Activated CD8-positive, alpha-beta memory T cell treated with anti-CD3 and anti-CD28 coated beads for 4 hours (primary cell): ENCODE measurements around the gene BANP.
"Not testable (repeated sequence)": the region's sequence is repeated elsewhere in the genome, so short reads cannot be mapped to it uniquely, and the experiment has no call there.

Experiments used
- DNase-seq, 2 donors: peaks; one replicate each; pipeline ENCODE4 v3.0.0-alpha.2; 2020; ENCODE audit warnings: low read depth in 2 of 2

BANP gene

GRCh38 chr16:88014954-88015805 is 63.9 kb downstream of the BANP start:
- no peak for DNase-seq

- DNase-seq = no peak
Measured at GRCh38 chr16:88015806-88016140, 64.5 kb downstream of the BANP start.

- not testable (repeated sequence) for DNase-seq
Measured at GRCh38 chr16:88016386-88016785, 65.2 kb downstream of the BANP start.

- no peak for DNase-seq
Measured at GRCh38 chr16:88016964-88017363, 65.7 kb downstream of the BANP start.

GRCh38 chr16:88017587-88018101 is 66.4 kb downstream of the BANP start:
- no peak for DNase-seq

GRCh38 chr16:88018382-88018781 is 67.1 kb downstream of the BANP start:
- not testable (repeated sequence) for DNase-seq

- DNase-seq = not testable (repeated sequence)
Measured at GRCh38 chr16:88019041-88019820, 68.0 kb downstream of the BANP start.

- DNase-seq = no peak
Measured at GRCh38 chr16:88019821-88020515, 68.7 kb downstream of the BANP start.

GRCh38 chr16:88020516-88020885 is 69.3 kb downstream of the BANP start:
- no peak for DNase-seq

- not testable (repeated sequence) for DNase-seq
Measured at GRCh38 chr16:88021041-88021970, 70.1 kb downstream of the BANP start.

GRCh38 chr16:88022076-88023042 is 71.1 kb downstream of the BANP start:
- no peak for DNase-seq

GRCh38 chr16:88023366-88023765 is 72.1 kb downstream of the BANP start:
- no peak for DNase-seq

- no peak for DNase-seq
Measured at GRCh38 chr16:88023786-88024185, 72.6 kb downstream of the BANP start.

- not testable (repeated sequence) for DNase-seq
Measured at GRCh38 chr16:88024491-88025085, 73.4 kb downstream of the BANP start.

GRCh38 chr16:88025086-88025492 is 73.9 kb downstream of the BANP start:
- DNase-seq = not testable (repeated sequence)

GRCh38 chr16:88025828-88026555 is 74.8 kb downstream of the BANP start:
- DNase-seq = not testable (repeated sequence)

GRCh38 chr16:88026964-88027938 is 76.0 kb downstream of the BANP start:
- no peak for DNase-seq
